NCI-H524 treated with DMSO at 0.1 percent for 48 hours (cell line): Measurements from ENCODE around the gene SLC4A2.
"Not testable (repeated sequence)": the region's sequence is repeated elsewhere in the genome, so short reads cannot be mapped to it uniquely, and the experiment has no call there.

Experiments
- DNase-seq: peaks from one replicate; lab custom pipeline; 2025; lab: John Stamatoyannopoulos, UW

The SLC4A2 gene, protein sequence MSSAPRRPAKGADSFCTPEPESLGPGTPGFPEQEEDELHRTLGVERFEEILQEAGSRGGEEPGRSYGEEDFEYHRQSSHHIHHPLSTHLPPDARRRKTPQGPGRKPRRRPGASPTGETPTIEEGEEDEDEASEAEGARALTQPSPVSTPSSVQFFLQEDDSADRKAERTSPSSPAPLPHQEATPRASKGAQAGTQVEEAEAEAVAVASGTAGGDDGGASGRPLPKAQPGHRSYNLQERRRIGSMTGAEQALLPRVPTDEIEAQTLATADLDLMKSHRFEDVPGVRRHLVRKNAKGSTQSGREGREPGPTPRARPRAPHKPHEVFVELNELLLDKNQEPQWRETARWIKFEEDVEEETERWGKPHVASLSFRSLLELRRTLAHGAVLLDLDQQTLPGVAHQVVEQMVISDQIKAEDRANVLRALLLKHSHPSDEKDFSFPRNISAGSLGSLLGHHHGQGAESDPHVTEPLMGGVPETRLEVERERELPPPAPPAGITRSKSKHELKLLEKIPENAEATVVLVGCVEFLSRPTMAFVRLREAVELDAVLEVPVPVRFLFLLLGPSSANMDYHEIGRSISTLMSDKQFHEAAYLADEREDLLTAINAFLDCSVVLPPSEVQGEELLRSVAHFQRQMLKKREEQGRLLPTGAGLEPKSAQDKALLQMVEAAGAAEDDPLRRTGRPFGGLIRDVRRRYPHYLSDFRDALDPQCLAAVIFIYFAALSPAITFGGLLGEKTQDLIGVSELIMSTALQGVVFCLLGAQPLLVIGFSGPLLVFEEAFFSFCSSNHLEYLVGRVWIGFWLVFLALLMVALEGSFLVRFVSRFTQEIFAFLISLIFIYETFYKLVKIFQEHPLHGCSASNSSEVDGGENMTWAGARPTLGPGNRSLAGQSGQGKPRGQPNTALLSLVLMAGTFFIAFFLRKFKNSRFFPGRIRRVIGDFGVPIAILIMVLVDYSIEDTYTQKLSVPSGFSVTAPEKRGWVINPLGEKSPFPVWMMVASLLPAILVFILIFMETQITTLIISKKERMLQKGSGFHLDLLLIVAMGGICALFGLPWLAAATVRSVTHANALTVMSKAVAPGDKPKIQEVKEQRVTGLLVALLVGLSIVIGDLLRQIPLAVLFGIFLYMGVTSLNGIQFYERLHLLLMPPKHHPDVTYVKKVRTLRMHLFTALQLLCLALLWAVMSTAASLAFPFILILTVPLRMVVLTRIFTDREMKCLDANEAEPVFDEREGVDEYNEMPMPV

DNA sequence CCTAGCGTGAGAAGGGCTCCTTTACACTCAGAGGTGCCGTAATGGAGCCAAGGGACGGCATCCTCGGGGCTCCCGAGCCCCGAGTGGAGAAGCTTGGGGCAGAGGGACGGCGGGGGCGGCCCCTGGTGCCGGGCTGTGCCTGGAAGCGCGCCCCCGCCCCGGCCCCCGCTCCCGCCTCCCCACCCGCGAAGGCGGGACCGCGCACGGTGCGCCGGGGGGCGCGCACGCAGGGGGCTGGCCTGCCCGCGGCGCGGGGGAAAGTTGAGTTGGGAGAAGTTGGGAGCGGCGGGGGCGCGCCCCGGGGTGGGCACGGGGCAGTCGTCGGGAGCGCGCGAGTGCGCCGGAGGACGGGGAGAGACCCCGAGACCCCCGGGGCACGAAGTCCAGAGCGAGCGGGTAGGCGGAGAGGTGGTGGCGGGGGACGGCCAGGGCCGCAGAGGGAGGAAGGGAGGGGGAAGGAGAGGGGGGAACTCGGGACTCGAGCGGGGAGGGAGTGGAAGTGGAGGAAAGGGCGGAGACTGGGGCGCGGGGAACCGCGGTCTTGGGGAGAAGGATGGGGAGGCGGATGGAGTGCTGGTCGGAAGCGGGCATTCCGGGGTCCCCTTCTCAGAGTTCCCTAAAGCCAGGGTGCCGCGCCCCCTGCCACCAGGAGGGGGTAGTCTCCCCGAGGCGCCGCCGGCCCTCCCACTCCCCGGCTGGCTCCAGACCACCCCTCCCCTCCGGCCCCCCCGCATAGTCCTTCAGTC, at the start of gene SLC4A2:
SLC4A2 (plus strand) TSS at position 223 of the 746 bp plus-strand sequence. CDS start 2,399 bp downstream, outside the sequence.
- DNase-seq, result no peak

DNA sequence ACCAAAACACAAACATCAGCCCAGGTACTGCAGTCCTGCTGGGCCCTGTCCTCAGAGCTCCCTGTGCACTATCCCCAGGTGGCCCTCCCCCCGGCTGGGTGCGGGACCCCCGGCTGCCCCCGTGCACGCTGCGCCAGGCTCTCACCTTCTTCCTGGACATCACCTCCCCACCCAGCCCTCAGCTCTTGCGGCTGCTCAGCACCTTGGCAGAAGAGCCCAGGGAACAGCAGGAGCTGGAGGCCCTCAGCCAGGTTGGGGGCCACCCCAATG, 49.4 kb upstream of the SLC4A2 start:
- no peak for DNase-seq

DNA sequence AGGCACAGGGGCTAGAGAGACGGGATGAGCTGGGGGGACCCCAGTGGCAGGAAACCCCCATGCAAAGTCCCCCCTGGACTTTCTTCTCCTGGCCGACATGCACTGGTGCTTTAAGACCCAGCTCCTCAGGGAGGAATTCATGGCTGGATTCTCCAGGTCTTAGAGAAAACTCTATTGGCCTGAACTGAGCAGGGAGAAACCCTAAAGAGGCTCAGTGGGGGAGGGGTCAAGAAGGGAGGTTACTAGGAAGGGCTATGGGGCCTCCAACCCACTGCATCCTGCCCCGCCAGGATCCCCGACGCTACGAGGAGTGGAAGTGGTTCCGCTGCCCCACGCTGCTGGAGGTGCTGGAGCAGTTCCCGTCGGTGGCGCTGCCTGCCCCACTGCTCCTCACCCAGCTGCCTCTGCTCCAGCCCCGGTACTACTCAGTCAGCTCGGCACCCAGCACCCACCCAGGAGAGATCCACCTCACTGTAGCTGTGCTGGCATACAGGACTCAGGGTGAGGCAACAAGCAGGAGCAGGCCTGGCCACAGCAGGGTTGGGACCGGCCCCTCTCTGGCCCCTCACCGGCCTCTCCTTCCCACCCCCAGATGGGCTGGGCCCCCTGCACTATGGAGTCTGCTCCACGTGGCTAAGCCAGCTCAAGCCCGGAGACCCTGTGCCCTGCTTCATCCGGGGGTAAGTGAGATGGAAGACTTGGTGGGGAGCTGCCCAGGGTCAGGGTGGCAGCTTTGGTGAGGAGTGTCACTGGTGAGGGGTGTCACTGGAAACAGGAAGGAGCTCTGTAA, 48.9 kb upstream of the SLC4A2 start:
- DNase-seq, result no peak

DNA sequence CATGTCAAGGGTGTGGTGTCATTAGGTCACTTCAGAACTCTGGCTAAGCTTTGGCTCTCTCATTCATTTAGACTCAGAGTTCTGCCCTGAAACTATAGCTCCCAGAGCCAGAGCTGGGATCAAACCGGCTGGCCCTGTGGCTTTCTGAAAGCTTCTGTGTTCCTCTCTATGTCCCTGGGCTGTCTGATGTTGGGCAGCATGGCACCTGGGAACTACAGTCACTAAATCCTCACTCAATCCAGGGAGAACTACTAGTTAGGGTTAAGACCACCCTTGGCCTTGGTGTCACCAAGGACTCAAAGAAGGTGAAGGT, 48.3 kb upstream of the SLC4A2 start:
- no peak for DNase-seq

DNA sequence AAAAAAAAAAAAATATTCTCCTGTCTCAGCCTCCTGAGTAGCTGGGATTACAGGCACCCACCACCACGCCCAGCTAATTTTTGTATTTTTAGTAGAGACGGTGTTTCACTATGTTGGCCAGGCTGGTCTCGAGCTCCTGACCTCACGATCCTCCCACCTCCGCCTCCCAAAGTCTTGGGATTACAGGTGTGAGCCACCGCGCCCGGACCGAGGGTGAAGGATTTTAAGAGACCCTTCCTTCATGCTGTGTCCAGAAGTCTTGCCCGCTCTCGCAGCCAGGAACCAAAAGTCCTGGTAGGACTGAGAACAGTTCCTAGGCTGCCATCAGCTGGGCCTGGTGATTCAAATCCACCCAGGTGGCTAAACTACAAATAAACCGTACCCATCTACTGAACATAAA, 47.8 kb upstream of the SLC4A2 start:
- not testable (repeated sequence) for DNase-seq

DNA sequence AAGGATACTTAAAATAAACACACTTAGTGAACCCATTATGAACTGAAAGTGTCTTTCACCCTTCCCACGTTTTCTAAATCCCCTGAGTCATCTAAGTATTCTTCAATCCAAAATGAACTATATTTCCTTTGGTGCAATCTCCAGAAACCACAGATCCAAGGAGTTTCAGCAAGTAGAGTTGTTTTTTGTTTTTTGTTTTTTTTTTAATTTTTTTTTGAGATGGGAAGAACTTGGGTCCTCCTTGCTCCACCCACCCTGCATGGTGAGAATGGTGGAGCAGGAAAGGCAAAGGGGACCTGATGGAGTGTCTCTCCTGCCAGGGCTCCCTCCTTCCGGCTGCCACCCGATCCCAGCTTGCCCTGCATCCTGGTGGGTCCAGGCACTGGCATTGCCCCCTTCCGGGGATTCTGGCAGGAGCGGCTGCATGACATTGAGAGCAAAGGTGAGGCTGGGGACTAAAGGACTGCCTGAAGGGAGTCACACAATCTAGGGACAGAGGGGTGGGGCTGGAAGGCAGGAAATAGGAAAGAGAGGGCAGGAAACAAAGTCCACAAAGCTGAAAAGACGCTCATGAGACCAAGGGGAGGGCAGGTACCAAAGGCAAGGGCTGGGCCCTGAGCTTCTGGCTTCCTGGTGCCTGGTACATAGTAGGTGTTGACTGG, 47.2 kb upstream of the SLC4A2 start:
- no peak for DNase-seq

DNA sequence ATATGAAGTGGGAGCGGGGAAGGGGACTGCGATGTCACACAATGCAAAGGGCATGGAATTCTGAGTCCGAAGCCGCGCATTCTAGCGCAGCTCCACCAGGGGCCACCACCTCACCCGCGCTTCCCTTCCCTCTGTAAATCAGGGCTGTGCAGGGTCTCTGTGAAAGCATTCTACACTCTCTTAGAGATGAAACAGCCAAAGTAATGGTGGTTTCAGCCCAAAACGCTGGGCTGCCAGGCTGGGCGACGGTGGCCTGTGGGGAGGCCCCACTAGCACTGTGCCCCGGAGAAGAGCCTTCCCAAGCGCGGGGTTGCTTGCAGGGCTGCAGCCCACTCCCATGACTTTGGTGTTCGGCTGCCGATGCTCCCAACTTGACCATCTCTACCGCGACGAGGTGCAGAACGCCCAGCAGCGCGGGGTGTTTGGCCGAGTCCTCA, 46.5 kb upstream of the SLC4A2 start:
- no peak for DNase-seq

DNA sequence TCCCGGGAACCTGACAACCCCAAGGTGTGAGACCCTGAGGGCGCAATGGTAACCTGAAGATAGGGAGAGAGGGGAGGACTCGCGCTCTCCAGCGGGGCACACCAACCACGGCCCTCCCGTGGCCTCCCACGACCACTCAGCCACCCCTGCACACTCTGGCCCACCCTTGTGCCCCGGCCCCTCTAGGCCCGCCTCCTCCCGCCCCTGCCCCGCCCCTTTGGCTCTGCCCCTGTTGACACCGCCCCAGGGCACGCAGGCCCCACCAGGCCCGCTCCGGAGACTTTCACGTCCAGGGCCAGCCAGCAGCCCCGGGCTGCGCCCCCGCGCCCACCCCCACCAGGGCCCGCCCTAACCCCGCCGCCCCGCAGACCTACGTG, 46.0 kb upstream of the SLC4A2 start:
- no peak for DNase-seq

DNA sequence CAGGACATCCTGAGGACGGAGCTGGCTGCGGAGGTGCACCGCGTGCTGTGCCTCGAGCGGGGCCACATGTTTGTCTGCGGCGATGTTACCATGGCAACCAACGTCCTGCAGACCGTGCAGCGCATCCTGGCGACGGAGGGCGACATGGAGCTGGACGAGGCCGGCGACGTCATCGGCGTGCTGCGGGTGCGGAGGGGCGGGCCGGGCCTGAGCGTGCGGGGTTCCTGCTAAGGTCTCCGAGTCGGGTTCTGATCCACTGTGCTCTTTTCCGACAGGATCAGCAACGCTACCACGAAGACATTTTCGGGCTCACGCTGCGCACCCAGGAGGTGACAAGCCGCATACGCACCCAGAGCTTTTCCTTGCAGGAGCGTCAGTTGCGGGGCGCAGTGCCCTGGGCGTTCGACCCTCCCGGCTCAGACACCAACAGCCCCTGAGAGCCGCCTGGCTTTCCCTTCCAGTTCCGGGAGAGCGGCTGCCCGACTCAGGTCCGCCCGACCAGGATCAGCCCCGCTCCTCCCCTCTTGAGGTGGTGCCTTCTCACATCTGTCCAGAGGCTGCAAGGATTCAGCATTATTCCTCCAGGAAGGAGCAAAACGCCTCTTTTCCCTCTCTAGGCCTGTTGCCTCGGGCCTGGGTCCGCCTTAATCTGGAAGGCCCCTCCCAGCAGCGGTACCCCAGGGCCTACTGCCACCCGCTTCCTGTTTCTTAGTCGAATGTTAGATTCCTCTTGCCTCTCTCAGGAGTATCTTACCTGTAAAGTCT, 45.5 kb upstream of the SLC4A2 start:
- DNase-seq, result no peak

DNA sequence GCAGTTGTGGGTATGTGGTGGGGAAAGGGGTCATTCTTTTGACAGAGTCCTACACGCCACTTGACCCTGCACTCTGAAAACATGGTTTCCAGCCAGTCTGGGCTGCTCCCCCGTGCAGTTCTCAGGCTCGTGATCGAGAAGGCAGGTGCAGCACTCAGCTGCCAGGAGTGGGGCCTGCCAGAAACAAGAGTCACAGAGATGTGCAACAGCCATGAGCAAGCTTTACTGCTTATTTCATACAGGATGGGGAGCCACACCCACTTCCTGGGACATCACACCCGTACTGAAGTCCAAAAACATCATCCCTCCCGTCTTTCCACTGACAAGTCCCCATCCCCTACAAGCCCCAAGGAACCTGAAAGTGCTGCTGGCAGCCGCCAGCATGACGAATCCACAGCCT, 44.4 kb upstream of the SLC4A2 start:
- no peak for DNase-seq

DNA sequence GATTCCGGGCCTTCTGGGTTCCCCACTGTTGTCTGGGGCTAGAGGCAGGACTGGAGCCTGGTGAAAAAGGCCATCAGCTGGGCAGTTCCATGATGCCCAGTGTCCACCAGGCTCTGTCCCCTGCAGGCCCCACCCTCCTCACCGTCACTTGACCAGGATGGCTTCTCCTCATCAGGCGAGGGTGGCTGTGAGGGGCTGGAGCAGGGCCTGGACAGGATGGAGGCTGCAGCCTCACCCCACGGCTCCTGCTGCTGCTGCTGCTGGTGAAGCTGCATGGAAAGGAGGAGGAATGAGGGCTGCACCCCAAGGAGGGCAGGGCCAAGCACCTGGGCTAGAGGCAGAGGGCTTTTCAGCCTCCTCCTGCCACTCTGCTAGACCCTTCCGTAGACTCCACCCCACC, 43.4 kb upstream of the SLC4A2 start:
- DNase-seq, result no peak

DNA sequence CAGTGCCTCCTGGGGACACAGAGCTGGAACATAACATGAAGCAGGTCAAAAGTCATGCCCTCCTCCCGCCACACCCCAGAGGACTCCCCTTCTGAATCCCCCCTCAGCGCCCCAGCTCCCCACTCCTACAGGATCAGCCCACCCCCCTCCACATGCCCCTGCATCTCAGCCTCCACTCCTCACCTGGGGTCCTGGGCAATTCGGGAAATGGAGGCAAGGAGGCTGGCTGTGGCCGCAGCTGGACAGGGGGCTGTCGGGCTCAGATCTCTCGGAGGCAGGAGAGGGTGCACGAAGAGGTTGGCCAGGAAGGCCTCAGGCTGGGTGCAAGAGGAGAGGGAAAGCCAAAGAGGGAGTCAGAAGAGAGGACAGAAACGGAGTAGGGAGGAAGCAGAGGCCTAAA, 42.9 kb upstream of the SLC4A2 start:
- DNase-seq, result no peak

DNA sequence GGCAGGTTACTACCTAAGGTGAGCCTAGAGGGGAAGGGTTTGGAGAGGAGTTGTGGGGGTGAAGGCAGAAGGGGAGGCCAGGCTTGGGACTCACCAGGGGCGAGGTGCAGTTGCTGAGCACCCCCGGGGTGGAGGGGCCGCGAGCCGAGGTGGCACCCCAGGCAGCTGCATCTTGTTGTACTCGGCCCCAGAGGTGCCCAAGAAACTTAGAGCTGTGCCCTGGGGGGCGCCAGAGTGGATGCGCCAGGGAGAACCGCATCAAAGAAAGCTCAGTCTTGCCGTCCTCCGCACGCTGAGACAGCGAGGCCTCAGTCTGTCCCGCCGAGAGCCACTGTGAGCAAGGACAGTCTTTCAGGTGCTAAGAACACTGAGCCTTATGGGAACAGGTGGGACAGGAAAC, 42.4 kb upstream of the SLC4A2 start:
- no peak for DNase-seq

DNA sequence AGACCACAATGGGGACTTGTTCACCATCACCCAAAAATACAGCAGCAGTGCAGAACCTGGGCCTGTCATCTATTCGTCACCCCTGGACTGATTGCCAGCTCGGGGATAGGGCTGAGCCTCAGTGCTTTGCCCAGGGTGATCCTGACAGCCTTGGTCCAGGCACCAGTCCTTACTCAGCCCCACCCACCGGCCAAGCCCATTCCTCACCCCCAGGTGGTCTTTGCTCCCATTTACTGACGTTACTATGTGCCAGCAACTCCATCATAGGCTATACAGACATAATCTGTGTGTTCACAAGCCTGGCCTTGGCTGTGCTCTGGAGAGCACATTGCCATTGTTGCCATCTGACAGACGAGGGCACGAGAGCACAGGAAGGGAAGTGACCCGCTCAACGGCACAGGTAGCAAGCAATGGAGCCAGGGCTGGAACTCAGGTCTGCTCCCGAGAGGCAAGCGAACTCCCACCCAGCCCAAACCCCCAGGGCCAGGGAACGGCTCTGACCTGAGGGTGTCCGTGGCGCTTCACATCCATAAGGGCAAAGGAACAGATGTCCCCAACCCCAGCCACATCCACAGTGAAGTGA, 41.9 kb upstream of the SLC4A2 start:
- DNase-seq, result no peak

DNA sequence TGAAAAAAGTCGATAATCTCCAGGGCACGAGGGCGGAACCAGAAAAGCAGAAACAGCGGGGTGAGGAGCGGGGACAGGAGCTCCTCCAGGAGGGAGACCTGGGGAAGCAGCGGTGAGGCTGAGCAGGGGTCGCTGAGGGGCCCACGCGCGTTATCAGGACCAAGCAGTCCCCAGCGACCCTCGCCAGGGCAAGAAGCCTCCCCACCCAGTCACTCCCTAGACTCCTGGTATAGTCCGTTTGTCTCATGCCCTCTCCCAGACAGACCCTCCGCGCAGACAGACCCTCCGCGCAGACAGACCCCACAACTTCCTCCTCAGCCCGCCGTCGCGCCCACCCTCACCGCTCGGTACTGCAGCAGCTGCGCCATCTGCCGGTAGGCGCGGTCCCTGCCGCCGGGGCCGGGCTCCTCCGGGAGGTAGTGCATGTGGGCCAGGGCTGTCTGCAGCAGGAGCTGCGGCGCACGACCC, 41.4 kb upstream of the SLC4A2 start:
- no peak for DNase-seq

DNA sequence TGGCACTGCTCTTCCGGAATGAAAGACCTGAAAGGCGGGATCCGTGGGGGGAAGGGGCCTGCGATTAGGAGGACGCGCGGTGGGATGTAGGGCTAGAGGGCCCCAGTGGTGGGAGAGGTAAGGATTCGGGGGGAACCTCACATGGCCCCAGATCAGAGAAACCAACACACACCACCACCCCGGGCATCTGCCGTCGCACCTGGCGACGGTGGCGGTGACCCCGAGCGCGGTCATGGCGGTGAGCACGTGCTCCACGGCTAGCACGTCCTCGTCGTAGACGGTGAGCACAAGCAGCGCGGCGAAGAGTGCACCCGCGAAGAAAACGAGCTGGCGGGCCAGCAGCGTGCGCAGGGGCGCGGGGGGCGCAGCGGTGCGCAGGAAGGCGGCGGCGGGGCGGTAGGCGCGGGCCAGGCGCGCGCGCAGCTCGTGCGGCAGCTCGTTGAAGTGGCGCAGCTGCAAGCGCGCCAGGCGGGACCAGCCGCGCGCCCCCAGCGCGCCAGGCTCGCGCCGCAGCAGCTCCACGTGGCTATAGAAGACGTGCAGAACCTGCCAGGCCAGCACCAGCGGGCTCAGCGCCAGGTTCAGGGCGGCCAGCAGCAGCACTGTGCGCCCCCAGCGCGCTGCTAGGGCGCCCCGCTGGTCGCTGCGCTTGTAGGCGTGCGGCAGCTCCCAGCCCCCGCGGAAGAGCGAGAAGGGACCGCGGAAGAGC, 40.8 kb upstream of the SLC4A2 start:
- no peak for DNase-seq

DNA sequence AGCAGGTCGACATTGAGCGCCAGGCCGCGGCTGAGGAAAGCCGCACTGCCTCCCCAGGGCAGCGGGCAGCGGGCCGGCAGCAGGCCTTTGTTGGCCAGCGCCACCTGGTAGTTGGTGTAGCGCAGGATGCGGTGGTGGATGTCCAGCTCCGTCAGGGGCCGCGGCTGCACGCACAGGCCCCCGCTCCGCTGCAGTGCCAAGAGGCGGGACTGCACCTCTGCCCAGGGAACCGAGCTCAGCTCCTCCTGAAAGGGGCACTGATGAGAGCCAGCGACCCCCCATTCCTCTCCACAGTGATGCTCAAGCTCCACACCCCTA, 40.3 kb upstream of the SLC4A2 start:
- DNase-seq, result no peak

DNA sequence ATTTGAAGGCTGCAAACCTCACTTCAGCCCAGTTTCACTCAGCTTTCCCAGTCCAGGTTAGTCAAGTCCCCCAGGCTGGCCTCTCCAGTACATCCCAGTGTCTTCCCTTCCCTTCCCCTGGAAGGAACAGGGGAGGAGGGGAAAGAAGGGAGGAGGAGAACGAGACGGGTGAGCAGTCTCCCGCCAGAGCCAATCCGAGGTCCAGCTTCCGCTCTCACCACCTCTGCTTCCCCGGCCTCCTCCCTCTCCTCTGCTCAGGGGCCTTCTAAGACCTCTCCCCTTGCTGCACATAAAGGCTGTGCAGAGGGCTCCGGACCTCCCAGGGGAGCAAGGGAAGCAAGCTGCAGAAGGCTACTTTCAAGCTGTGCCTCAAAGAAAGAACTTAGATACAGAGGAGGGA, 39.2 kb upstream of the SLC4A2 start:
- DNase-seq, result no peak

DNA sequence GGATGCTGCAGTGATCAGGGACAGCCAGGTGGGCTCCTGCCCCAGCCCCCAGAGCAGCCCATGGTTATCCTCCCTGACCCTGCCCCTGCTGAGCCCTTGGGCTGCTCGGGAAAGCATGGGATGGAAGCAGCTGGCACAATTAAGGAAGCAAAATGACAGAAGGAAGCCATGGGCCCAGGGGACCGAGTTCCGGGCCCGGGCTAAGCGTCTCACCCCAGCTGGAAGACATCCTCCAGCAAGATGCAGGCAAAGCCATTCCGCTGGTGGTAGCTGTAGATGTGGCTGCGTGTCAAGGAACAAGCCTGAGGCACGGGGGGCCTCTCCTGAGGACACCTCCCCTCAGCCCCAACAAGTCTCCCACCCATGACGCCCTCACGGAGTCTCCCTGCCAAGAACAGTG, 36.2 kb upstream of the SLC4A2 start:
- DNase-seq, result no peak
